EL (cell line): ENCODE measurements around the gene CXXC5.
"Not testable (repeated sequence)": the region's sequence is repeated elsewhere in the genome, so short reads cannot be mapped to it uniquely, and the experiment has no call there.

Source experiments
- DNase-seq: peaks from one replicate; pipeline ENCODE4 v3.0.0-alpha.2; 2016

The CXXC5 gene

GRCh38 chr5:139713898-139714297, 65.7 kb downstream of the CXXC5 start:
- DNase-seq, result not testable (repeated sequence)

GRCh38 chr5:139717221-139717620, 69.1 kb downstream of the CXXC5 start:
- no peak for DNase-seq

- not testable (repeated sequence) for DNase-seq
Observed at GRCh38 chr5:139718403-139718802, 70.3 kb downstream of the CXXC5 start.

GRCh38 chr5:139719970-139720369, 71.8 kb downstream of the CXXC5 start:
- DNase-seq, result not testable (repeated sequence)

GRCh38 chr5:139723986-139724587, 75.9 kb downstream of the CXXC5 start:
- DNase-seq, result no peak

- DNase-seq, result peak; percentile 95
Observed at GRCh38 chr5:139725073-139725830, 77.1 kb downstream of the CXXC5 start.

- no peak for DNase-seq
Observed at GRCh38 chr5:139726248-139726647, 78.1 kb downstream of the CXXC5 start.

- DNase-seq, result not testable (repeated sequence)
Observed at GRCh38 chr5:139727615-139728014, 79.5 kb downstream of the CXXC5 start.

- no peak for DNase-seq
Observed at GRCh38 chr5:139731281-139731680, 83.1 kb downstream of the CXXC5 start.

- DNase-seq, result no peak
Observed at GRCh38 chr5:139732019-139732418, 83.9 kb downstream of the CXXC5 start.

- DNase-seq, result no peak
Observed at GRCh38 chr5:139733010-139733688, 85.0 kb downstream of the CXXC5 start.
